Measurements from ENCODE around the gene PRKAG1. TPM values are rescaled to one million over a fixed set of nuclear protein-coding genes. Genes with fewer than 3 reads are reported as not detected.

The PRKAG1 gene
- total RNA-seq, 1 experiment from 2014 or later = 66.5 TPM

GRCh38 chr12:49013428-49013827, 5.1 kb downstream of the PRKAG1 start:
- Histone ChIP-seq H3K4me3 (ENCODE audit: low read length) (no peak overlapping the region), H3K9me2 (replicated peaks; ENCODE audit: low read length) (no peaks in the 10 kb centered on the region), H3K27me3 (ENCODE audit: low read length) (no peaks in the 10 kb centered on the region), H3K4me1 (ENCODE audit: insufficient read depth, low read length) (peaks cover 11% of the 10 kb centered on the region), H3K79me2 (ENCODE audit: low read length) (peaks cover 34% of the 10 kb centered on the region), H2AFZ (ENCODE audit: low read length) (no peak overlapping the region), H3K36me3 (ENCODE audit: low read depth, low read length) (peaks cover 11% of the 10 kb centered on the region; the same call in 1 of the 2 replicates), H3K9ac (ENCODE audit: low read length) (no peak overlapping the region), H4K20me1 (ENCODE audit: low read length) (no peaks in the 10 kb centered on the region), H3K27ac (ENCODE audit: low read length) (no peak overlapping the region), H3F3A (ENCODE audit: low read length, unreplicated experiment) (no peaks in the 10 kb centered on the region), H3K4me2 (ENCODE audit: low read length) (no peak overlapping the region), H3K9me3 (ENCODE audit: low read length) (no peaks in the 10 kb centered on the region)
- no TSS peak for BruUV-seq (replicated peaks)
- TF ChIP-seq EZH2phosphoT487 (IDR thresholded peaks at IDR 0.05; ENCODE audit: borderline replicate concordance, low read length) = no peak
- no peak for TF ChIP-seq EZH2 (IDR thresholded peaks at IDR 0.05; ENCODE audit: low read length, unreplicated experiment)
- TF ChIP-seq, protein P1, sequence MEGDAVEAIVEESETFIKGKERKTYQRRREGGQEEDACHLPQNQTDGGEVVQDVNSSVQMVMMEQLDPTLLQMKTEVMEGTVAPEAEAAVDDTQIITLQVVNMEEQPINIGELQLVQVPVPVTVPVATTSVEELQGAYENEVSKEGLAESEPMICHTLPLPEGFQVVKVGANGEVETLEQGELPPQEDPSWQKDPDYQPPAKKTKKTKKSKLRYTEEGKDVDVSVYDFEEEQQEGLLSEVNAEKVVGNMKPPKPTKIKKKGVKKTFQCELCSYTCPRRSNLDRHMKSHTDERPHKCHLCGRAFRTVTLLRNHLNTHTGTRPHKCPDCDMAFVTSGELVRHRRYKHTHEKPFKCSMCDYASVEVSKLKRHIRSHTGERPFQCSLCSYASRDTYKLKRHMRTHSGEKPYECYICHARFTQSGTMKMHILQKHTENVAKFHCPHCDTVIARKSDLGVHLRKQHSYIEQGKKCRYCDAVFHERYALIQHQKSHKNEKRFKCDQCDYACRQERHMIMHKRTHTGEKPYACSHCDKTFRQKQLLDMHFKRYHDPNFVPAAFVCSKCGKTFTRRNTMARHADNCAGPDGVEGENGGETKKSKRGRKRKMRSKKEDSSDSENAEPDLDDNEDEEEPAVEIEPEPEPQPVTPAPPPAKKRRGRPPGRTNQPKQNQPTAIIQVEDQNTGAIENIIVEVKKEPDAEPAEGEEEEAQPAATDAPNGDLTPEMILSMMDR (conservative IDR thresholded peaks at IDR 0.05; ENCODE audit: low read depth, low read length) = no peak
- ATAC-seq = no peak
- no peak for DNase-seq
- intact Hi-C loops (cut with micrococcal nuclease) = no loop called here
- ChIA-PET CTCF (no interaction called here), POLR2A (ENCODE audit: unreplicated experiment) (no interaction called here)

DNA sequence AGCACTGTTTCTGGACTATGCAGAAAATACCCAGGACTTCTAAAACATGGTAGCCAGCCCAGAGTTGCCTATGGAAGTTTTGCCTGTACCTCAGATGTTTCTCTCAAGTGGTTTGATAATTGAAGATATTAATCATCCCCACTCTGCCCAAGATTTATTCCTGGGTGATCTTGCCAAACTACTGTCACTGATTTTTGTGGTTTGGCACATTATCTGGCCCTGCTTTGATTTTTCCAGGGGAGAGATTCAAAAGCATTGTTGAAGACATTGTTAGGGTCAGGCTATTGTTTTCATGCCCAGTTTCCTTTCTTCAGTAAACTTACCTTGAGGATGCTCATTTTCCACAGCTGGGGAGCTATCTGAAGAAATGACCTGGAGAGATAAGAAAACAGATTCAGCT, 5.8 kb downstream of the PRKAG1 start:
- Histone ChIP-seq H3K79me2 (ENCODE audit: low read length) (peaks cover 27% of the 10 kb centered on the region), H3K9me3 (ENCODE audit: low read length) (no peaks in the 10 kb centered on the region), H3K27me3 (ENCODE audit: low read length) (no peaks in the 10 kb centered on the region), H3K4me2 (ENCODE audit: low read length) (no peak overlapping the region), H4K20me1 (ENCODE audit: low read length) (no peaks in the 10 kb centered on the region), H3K36me3 (ENCODE audit: low read depth, low read length) (peaks cover 11% of the 10 kb centered on the region; the same call in 1 of the 2 replicates), H3K27ac (ENCODE audit: low read length) (no peak overlapping the region), H3K4me3 (ENCODE audit: low read length) (no peak overlapping the region), H3K9ac (ENCODE audit: low read length) (no peak overlapping the region), H3F3A (ENCODE audit: low read length, unreplicated experiment) (no peaks in the 10 kb centered on the region), H3K9me2 (replicated peaks; ENCODE audit: low read length) (no peaks in the 10 kb centered on the region), H3K4me1 (ENCODE audit: insufficient read depth, low read length) (peaks cover 10% of the 10 kb centered on the region), H2AFZ (ENCODE audit: low read length) (no peak overlapping the region)
- TF ChIP-seq, protein P1 (conservative IDR thresholded peaks at IDR 0.05; ENCODE audit: low read depth, low read length) = no peak
- TF ChIP-seq EZH2 (IDR thresholded peaks at IDR 0.05; ENCODE audit: low read length, unreplicated experiment) = no peak
- no peak for TF ChIP-seq EZH2phosphoT487 (IDR thresholded peaks at IDR 0.05; ENCODE audit: borderline replicate concordance, low read length)
- POLR2A ChIA-PET (ENCODE audit: unreplicated experiment) = no interaction called here
- no peak for ATAC-seq
- DNase-seq = no peak
- CTCF ChIA-PET = no interaction called here
- no TSS peak for BruUV-seq (replicated peaks)
- intact Hi-C loops (cut with micrococcal nuclease) = no loop called here

GRCh38 chr12:49010092-49010668, 8.4 kb downstream of the PRKAG1 start:
- no TSS peak for BruUV-seq (replicated peaks)
- POLR2A ChIA-PET (ENCODE audit: unreplicated experiment) = no interaction called here
- no peak overlapping the region for H3K4me2 ChIP-seq (ENCODE audit: low read length)
- no peaks in the 10 kb centered on the region for H3K9me3 ChIP-seq (ENCODE audit: low read length)
- H3K4me3 ChIP-seq (ENCODE audit: low read length) = no peak overlapping the region
- H3K9me2 ChIP-seq (replicated peaks; ENCODE audit: low read length) = no peaks in the 10 kb centered on the region
- peaks cover 8% of the 10 kb centered on the region; the same call in 1 of the 2 replicates for H3K79me2 ChIP-seq (ENCODE audit: low read length)
- H4K20me1 ChIP-seq (ENCODE audit: low read length) = no peaks in the 10 kb centered on the region
- ATAC-seq (peak; percentile 40; the same call in 1 of the 2 replicates), DNase-seq (no peak)
- intact Hi-C loops (cut with micrococcal nuclease) = no loop called here
- TF ChIP-seq, protein P1 (conservative IDR thresholded peaks at IDR 0.05; ENCODE audit: low read depth, low read length) = no peak
- no peak overlapping the region for H3K27ac ChIP-seq (ENCODE audit: low read length)
- H3K4me1 ChIP-seq (ENCODE audit: insufficient read depth, low read length) = no peaks in the 10 kb centered on the region
- no peaks in the 10 kb centered on the region for H3K27me3 ChIP-seq (ENCODE audit: low read length)
- H3F3A ChIP-seq (ENCODE audit: low read length, unreplicated experiment) = no peaks in the 10 kb centered on the region
- no peak overlapping the region for H3K9ac ChIP-seq (ENCODE audit: low read length)
- CTCF ChIA-PET = interaction anchor here (0.6 kb wide), 1 partner anchor 34 kb away, joined by 3 read pairs; no protein-coding TSS in a partner anchor
- H2AFZ ChIP-seq (ENCODE audit: low read length) = no peak overlapping the region
- H3K36me3 ChIP-seq (ENCODE audit: low read depth, low read length) = peaks cover 20% of the 10 kb centered on the region; the same call in 1 of the 2 replicates
